CD4-positive, alpha-beta T cell treated with Interleukin-17A for 1 hour (primary cell): ENCODE results near the gene RELN.
"Not testable (repeated sequence)": the region's sequence is repeated elsewhere in the genome, so short reads cannot be mapped to it uniquely, and the experiment has no call there.

Source experiments
- DNase-seq: peaks from one replicate; pipeline ENCODE4 v3.0.0-alpha.2; 2020

The RELN gene

DNA sequence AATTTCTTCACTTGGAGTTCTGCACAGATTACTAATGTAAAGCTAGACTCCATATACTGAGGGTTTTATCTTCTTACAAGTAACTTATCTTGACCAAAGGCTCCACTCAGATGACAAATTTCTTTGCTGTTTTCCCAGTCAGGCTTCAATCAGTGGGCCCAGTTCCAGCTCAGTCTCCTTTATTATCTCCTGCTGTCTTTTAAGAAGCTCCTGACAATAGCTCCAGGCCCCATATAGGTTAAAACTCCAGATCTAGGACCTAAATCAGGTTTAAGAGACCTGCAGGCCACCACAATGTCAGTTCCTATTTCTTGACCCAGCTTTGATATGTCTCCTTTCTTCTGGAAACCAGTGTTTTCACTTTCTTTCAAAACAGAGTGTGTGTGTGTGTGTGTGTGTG lies 165.2 kb downstream of the RELN start:
- DNase-seq: no peak

- DNase-seq: no peak
Measured at GRCh38 chr7:103823084-103823483, 166.4 kb downstream of the RELN start.

GRCh38 chr7:103821092-103821491 lies 168.4 kb downstream of the RELN start:
- DNase-seq: no peak

DNA sequence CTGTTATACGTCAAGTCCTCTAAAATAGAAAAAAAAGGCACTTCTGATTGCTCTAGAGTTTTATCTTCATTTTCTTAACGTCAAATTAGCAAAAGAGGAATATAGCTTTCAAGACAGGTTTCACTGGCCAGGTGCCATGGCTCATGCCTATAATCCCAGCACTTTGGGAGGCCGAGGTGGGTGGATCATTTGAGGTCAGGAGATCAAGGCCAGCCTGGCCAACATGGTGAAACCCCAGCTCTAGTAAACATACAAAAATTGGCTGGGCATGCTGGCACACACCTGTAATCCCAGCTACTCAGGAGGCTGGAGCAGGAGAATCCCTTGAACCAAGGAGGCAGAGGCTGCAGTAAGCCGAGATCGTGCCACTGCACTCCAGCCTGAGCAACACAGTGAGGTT lies 173.5 kb downstream of the RELN start:
- not testable (repeated sequence) for DNase-seq

- no peak for DNase-seq
Measured at GRCh38 chr7:103813970-103814369, 175.5 kb downstream of the RELN start.

- peak; percentile 41 for DNase-seq
Measured at GRCh38 chr7:103811997-103812396, 177.5 kb downstream of the RELN start.

- DNase-seq: no peak
Measured at GRCh38 chr7:103811290-103811689, 178.2 kb downstream of the RELN start.

DNA sequence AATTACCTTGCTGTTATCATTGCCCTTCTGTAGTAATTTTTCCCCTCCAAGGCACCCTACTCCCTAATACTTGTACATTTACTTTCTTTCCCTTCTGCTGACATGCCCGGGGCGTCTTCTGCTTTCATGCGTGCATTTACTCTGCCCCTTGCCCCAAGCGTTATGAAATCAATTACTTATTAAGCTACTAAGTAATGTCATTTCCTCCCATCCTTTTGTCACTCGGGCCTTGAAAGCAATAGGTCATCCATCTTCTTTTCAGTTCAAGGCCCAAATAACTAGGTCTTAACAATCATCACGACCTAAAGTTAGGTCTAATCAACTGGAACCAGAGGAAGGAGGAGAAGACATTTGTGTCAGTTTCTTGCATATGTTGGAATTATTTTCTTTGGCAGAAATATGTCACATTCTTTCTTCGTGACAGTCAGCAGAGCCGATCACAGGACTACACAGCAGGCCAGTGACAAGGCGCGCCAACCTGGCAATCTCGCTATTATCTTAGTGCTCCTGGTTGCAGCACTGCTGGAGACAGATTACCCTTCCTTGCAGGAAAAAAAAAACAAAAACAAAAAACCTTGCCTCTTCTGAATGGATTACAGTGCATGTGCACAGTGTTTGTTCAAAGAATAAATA lies 179.2 kb downstream of the RELN start:
- no peak for DNase-seq

DNA sequence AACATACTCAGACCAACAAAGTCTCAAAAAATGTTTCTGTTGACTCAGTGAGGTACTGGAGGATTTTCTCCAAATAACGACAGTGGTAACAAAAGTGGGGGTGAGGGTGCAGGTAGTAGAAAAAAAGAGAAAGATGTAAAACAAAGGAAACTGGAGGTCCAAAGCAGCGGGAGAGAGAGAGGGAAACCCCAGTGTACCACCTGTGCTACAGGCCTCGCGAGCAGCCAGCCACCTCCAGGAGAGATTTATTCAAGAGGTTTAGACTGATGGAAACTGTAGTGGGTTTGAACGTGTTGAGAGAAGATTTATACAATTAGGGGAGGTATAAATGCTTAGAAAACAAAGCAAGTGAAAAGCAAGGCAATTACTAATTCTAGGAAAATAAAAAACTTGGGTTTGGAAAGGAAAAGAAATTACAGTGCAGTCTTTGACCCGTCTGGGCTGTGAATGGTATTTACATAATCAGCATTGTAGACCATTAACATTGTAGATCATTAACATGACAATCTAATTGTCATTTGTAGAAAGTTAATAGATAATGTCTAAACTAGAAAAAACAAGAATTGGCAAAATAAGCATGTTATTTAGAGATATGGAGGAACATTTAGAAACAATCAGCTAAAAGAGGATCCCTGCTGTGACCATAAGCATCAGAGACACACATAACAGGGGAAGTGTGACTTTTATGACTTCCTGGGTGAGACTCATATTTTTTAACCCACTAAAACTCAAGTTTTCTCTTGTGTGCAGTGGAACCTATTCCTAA lies 180.0 kb downstream of the RELN start:
- no peak for DNase-seq

DNA sequence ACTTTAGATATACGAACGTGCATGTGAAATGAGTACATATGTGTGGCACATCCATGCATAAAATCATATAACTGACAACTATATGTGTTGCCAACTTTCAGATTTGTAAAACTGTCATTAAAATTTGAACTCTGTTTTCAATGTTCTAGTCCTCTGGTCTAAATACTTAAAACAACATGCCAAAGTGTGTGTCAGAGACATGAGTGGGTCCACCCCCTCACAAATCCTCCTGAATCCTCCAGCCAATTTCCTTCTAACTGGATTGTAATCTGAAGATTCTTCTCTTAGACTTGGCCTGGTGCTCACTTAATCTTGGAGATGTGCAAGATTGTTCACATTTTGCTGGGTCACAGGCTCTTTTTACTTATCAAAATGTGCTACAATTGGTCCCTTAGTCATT lies 184.1 kb downstream of the RELN start:
- DNase-seq: no peak

DNA sequence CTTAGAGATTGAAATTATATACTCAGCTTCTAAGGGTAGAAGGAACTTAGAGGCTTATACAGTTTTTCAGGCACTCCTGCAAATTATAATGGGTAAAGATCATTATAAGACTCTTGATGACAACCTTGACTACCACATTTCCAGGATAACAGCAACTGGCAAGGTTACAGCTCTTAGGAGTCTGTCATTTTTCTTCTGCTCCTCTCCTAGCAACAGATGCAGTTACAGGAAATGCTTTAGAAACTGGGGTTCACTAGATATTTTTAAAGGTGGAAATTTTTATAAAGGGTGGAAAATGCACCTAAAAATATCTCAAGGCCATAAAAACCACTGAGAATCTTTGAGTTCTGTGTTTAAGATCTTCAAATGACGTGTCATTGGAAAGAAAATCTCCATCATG lies 185.8 kb downstream of the RELN start:
- no peak for DNase-seq

DNA sequence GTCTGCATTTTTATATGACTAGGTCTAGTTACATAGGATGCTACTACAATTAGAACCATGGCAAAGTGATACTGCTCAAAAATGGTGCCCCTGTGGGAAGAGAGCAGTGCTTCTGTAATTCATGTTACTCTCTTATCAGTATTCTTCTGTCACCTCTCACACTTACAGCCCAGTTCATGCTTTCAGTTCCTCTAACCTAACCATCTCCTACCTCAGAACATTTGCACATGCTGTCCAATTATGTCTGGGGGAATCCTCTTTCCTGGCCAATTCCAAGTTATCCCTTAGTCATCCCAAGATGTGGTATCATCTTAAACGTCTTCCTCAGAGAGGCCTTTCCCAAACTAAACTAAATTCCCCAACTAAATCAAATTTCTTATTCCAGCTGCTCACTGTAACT lies 190.2 kb downstream of the RELN start:
- DNase-seq: no peak

DNA sequence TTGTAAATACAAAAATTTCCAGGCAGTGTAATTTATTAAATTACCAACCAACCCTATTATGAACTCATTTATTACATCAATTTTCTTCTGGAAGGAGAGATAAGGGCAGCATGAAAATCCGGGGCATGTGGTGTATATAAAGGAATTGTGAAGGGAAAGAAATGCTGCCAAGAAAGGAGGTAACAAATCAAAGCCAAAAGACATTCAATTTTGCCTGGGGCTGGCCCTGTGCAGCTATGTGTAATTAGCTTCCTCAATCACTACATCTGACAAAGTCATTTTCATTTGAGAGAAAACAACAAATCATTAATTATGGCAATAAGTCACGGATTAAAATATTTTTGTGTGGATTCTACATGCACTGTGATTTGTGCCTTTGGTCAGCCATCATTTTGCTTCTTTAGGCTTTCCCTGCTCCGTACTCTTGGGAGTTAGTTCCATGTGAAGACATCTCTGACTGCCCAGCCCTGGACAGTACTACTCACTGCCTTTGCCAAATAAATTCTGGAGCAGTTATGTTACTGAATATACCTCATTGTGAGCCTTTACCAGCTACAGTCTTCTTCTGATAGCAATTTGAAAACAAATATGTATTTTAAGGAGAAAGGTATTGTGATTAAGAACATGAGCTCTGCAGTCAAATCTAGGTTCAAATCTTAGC lies 191.7 kb downstream of the RELN start:
- no peak for DNase-seq

GRCh38 chr7:103796327-103796962 lies 193.0 kb downstream of the RELN start:
- DNase-seq: no peak

DNA sequence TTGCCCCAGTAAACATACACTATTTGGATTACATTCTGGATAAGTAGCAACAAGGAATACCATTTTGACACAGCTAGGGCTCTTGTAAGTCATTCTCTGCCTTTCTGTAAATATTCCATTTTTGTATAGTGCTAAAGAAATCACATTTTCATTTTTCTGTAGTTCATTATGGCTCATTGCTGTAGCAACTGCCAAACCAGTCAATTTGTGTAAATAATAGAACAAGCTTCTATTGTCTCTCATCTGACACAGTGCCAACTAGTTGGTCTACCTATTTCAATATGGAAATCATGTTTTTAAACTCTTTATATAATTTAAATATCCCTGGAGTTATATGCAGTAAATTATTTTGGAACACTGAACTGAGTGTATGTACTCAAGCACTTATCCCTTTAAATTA lies 193.7 kb downstream of the RELN start:
- DNase-seq: no peak

DNA sequence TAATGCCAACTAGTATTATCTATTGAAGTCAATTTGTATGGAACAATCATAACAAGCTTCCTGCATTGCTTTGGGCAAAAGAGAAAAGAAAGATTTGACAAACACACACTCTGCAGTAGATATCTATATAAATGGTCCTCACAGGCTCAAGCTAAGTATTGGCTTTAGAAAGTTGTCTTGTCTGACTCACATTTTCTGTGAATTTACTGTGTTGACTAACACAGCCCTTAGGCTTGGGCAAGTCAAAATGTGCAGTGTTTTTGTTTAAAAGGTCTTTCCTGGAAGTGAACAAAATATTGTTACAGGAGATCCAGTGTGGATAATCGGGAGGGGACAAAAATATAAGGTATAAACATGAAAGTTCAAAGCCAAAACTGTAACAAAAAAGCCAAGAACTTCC lies 194.4 kb downstream of the RELN start:
- DNase-seq: no peak

DNA sequence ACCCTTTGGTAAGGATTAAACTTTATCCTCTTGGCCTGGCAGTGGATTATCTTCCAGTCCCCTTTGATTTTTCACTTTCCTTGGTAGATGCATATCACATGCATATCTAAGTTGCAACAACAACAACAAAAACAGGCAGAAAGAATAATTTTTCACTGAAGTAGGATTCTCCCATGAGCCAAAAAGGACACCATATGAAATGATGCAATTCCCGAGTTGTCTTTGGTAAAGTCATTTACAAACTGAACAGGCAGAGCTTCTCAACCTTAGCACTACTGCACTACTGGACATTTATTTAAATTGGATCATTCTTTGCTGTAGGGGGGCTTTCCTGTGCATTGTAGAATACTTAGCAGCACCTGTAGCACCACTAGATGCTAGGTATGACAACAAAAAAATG lies 195.0 kb downstream of the RELN start:
- no peak for DNase-seq

DNA sequence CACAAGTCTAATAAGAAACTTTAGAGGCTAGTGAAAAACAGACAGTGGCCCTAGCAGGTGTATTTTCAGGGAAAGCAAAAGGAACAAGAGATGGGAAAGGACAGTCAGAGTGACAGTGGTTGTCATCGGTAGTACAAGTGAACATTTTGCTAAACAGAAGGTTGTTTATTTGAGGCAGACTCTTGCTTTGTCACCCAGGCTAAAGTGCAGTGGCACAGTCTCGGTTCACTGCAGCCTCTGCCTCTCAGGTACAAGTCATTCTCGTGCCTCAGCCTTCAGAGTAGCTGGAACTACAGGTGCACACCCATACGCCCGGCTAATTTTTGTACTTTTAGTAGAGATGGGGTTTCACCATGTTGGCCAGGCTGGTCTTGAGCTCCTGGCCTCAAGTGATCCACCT lies 195.8 kb downstream of the RELN start:
- no peak for DNase-seq

DNA sequence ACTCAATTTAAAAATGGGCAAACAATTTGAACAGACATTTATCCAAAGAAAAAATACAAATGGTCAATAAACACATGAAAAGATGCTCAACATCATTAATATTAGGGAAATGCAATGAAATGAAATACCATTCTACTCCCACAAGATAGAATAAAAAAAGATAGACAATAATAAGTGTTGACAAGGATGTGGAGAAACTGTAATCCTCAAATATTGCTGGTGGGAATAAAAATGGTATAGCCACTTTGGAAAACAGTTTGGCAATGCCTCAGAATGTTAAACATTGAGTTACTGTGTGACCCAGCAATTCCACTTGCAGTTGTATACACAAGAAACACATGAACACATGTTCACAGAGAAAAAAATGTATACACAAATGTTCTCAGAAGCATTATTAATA lies 197.6 kb downstream of the RELN start:
- no peak for DNase-seq

DNA sequence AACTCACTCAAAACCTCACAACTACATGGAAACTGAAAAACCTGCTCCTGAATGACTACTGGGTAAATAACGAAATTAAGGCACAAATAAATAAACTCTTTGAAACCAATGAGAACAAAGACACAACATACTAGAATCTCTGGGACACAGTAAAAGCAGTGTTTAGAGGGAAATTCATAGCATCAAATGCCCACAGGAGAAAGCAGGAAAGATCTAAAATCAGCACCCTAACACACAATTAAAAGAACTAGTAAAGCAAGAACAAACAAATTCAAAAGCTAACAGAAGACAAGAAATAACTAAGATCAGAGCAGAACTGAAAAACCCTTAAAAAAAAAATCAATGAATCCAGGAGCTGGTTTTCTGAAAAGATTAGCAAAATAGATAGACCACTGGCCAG lies 202.4 kb downstream of the RELN start:
- DNase-seq: not testable (repeated sequence)

DNA sequence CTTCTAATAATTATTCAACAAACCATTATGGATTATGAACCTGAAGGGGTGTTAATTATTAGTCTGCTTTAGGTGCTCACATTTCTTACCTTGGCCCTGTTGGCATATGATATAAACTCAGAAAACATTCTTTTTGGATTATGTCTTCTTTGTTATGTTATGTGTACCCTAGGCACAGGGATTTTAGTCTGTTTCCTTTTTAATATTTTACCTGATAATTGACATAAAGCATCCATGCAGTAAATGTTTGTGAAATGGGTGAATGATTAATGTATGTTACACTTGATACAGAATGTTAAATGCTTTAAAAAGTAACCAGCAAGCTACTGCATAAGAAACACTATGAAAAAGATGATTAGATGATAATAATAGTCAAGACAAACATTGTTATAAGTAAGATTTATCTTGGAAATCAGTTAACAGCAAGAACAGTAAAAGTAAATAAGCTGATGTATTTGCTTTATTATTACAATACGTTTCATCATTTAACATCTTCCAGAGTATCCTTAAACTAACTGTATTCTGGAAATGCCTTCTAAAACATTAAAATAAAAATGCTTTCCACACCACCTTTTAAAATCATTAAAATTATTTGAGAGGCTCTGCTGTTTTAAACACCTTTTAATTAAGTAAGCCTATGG lies 204.7 kb downstream of the RELN start:
- no peak for DNase-seq

DNA sequence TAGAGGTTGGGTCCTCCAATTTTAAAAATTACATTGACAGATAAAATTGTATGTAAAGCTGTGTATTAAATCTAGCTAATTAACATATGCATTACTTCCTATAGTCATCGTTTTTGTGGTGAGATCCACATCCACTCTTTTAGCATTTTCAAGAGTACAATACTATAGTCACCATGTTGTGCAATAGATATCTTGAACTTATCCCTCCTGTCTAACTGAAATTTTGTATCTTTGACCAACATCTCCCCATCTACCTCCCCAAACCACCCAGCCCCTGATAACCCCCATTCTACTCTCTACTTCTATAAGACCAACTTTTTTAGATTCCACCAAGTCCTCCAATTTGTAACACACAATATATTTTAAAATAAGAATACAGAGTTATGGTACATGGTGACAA lies 208.0 kb downstream of the RELN start:
- DNase-seq: no peak

DNA sequence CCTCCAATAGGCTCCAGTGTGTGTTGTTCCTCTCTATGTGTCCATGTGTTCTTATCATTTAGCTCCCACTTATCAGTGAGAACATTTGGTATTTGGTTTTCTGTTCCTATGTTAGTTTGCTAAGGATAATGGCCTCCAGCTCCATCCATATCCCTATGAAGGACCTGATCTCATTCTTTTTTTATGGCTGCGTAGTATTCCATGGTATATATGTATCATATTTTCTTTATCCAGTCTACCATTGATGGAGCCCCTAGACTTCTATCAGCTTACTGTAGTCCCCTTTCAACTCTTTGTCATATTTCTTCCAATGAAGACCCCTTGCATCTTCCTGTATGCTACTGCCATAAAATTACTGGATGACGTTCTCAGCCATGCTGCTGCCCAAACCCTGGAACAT lies 208.9 kb downstream of the RELN start:
- not testable (repeated sequence) for DNase-seq
